Neural cell (in vitro differentiated cells): ENCODE data around the gene HS3ST1. TPM values are rescaled to one million over a fixed set of nuclear protein-coding genes. Genes with fewer than 3 reads are reported as not detected.

Experiments used
- H2AFZ ChIP-seq: fragments of 200-600, 300-800 bp; sonication (generic), shearing (Covaris generic); 2 replicates; pipeline ENCODE4 v1.6.0; 2014; ENCODE audit warnings: low read depth, mild to moderate bottlenecking, antibody characterized with exemption, low read length, moderate library complexity
- H3F3A ChIP-seq: fragments of 200-600 bp; shearing (Covaris generic); 2 replicates; pipeline ENCODE4 v1.6.1; 2016; ENCODE audit warnings: mild to moderate bottlenecking, moderate library complexity, mixed read lengths, antibody characterized with exemption, low read length; ENCODE audit not compliant: insufficient read depth, poor library complexity, severe bottlenecking
- H3K27ac ChIP-seq: fragments of 200-600, 300-800 bp; sonication (generic), shearing (Covaris generic); 2 replicates; pipeline ENCODE4 v1.5.1; 2014; ENCODE audit warnings: mild to moderate bottlenecking, low read length, moderate library complexity
- H3K27me3 ChIP-seq: fragments of 300-800, 200-600 bp; sonication (generic), shearing (Covaris generic); 2 replicates; pipeline ENCODE4 v1.6.0; 2014; ENCODE audit warnings: mild to moderate bottlenecking, low read depth, low read length, moderate library complexity; ENCODE audit not compliant: insufficient read depth
- H3K36me3 ChIP-seq: fragments of 300-800, 200-600 bp; sonication (generic), shearing (Covaris generic); 2 replicates; pipeline ENCODE4 v1.5.1; 2014; ENCODE audit warnings: mild to moderate bottlenecking, antibody characterized with exemption, low read length, moderate library complexity; ENCODE audit not compliant: insufficient read depth
- H3K4me2 ChIP-seq: fragments of 300-800, 200-600 bp; sonication (generic), shearing (Covaris generic); 2 replicates; pipeline ENCODE4 v1.6.0; 2014; ENCODE audit warnings: mild to moderate bottlenecking, low read length
- H3K4me3 ChIP-seq: fragments of 300-800, 200-600 bp; sonication (generic), shearing (Covaris generic); 2 replicates; pipeline ENCODE4 v1.5.1; 2014; ENCODE audit warnings: mild to moderate bottlenecking, low read length, moderate library complexity
- H3K79me2 ChIP-seq: fragments of 200-600 bp; shearing (Covaris generic); replicated peaks from 2 replicates; pipeline ENCODE4 v1.6.0; 2014; ENCODE audit warnings: mild to moderate bottlenecking, low read length, moderate library complexity; ENCODE audit not compliant: insufficient read depth
- H3K9ac ChIP-seq: fragments of 300-800, 200-600 bp; sonication (generic), shearing (Covaris generic); 2 replicates; pipeline ENCODE4 v1.6.1; 2016; ENCODE audit warnings: mild to moderate bottlenecking, low read length, mixed read lengths
- H3K9me2 ChIP-seq: fragments of 200-600 bp; shearing (Covaris generic); 2 replicates; pipeline ENCODE4 v1.6.1; 2016; ENCODE audit warnings: mild to moderate bottlenecking, low read length, mixed read lengths; ENCODE audit not compliant: insufficient read depth
- H3K9me3 ChIP-seq: fragments of 200-600, 300-800 bp; sonication (generic), shearing (Covaris generic); 2 replicates; pipeline ENCODE4 v1.6.1; 2016; ENCODE audit warnings: mild to moderate bottlenecking, mixed run types, low read length, moderate library complexity, mixed read lengths
- H4K20me1 ChIP-seq: fragments of 200-600 bp; shearing (Covaris generic); 2 replicates; pipeline ENCODE4 v1.6.1; 2016; ENCODE audit warnings: mild to moderate bottlenecking, mixed run types; ENCODE audit not compliant: insufficient read depth
- CTCF ChIP-seq: fragments of 450-650 bp; IDR thresholded peaks from 2 replicates; pipeline ENCODE4 v1.5.1; 2014; ENCODE audit warnings: antibody characterized with exemption, mild to moderate bottlenecking, moderate library complexity; ENCODE audit not compliant: poor library complexity, severe bottlenecking
- EP300 ChIP-seq: fragments of 450-650 bp; conservative IDR thresholded peaks from 2 replicates; pipeline ENCODE4 v1.6.1; 2014; ENCODE audit warnings: antibody characterized with exemption, mild to moderate bottlenecking, moderate library complexity; ENCODE audit not compliant: poor library complexity, severe bottlenecking
- EZH2 ChIP-seq: fragments of 200-600, 300-800 bp; shearing (Covaris generic), sonication (generic); IDR thresholded peaks from 2 replicates; pipeline ENCODE4 v1.6.1; 2014; ENCODE audit warnings: antibody characterized with exemption, low read length, borderline replicate concordance, mild to moderate bottlenecking; ENCODE audit not compliant: insufficient read depth, poor library complexity, severe bottlenecking
- MXI1 ChIP-seq: fragments of 450-650 bp; conservative IDR thresholded peaks from 2 replicates; pipeline ENCODE4 v1.6.1; 2014; ENCODE audit warnings: antibody characterized with exemption, mild to moderate bottlenecking; ENCODE audit not compliant: poor library complexity, severe bottlenecking
- POLR2AphosphoS5 ChIP-seq: IDR thresholded peaks from 2 replicates; pipeline ENCODE4 v1.6.1; 2012
- RAD21 ChIP-seq: fragments of 450-650 bp; conservative IDR thresholded peaks from 2 replicates; pipeline ENCODE4 v1.6.1; 2014; ENCODE audit warnings: antibody characterized with exemption, mild to moderate bottlenecking, moderate library complexity
- REST ChIP-seq: IDR thresholded peaks from 2 replicates; pipeline ENCODE4 v1.6.1; 2012; ENCODE audit warnings: borderline replicate concordance
- SMC3 ChIP-seq: fragments of 450-650 bp; conservative IDR thresholded peaks from 2 replicates; pipeline ENCODE4 v1.6.1; 2014; ENCODE audit warnings: antibody characterized with exemption, mild to moderate bottlenecking, moderate library complexity; ENCODE audit not compliant: poor library complexity
- TAF1 ChIP-seq: IDR thresholded peaks from 2 replicates; pipeline ENCODE4 v1.6.1; 2012; ENCODE audit warnings: low read depth
- polyA plus RNA-seq: library from polyadenylated mRNA; depleted of rRNA; stranded (reverse); fragments of >200 nt; gene quantifications from 2 replicates; pipeline ENCODE4 v1.2.3, GENCODE V29; 2014

Gene HS3ST1
- polyA plus RNA-seq, 1 donor from 2014 or later = 0.35 TPM

GRCh38 chr4:11440481-11441193, 11.9 kb upstream of the HS3ST1 start:
- Histone ChIP-seq H3K4me3 (no peak overlapping the region), H3F3A (no peaks in the 10 kb centered on the region), H3K27me3 (no peaks in the 10 kb centered on the region), H3K4me2 (no peak overlapping the region), H3K9ac (no peak overlapping the region), H3K27ac (no peak overlapping the region), H3K79me2 (no peaks in the 10 kb centered on the region), H3K9me3 (no peaks in the 10 kb centered on the region), H2AFZ (no peak overlapping the region), H3K36me3 (no peaks in the 10 kb centered on the region), H4K20me1 (no peaks in the 10 kb centered on the region), H3K9me2 (no peaks in the 10 kb centered on the region)
- TF ChIP-seq MXI1 = no peak
- no peak for TF ChIP-seq EZH2
- no peak for TF ChIP-seq EP300
- no peak for TF ChIP-seq CTCF
- no peak for TF ChIP-seq SMC3
- no peak for TF ChIP-seq REST
- TF ChIP-seq TAF1 = no peak
- TF ChIP-seq POLR2AphosphoS5 = no peak
- no peak for TF ChIP-seq RAD21

- no peak overlapping the region for H3K4me2 ChIP-seq
- no peak overlapping the region for H3K4me3 ChIP-seq
- H3K36me3 ChIP-seq = no peaks in the 10 kb centered on the region
- H3K27ac ChIP-seq = no peak overlapping the region
- H3F3A ChIP-seq = no peaks in the 10 kb centered on the region
- H4K20me1 ChIP-seq = no peaks in the 10 kb centered on the region
- no peak for TF ChIP-seq REST
- TF ChIP-seq RAD21 = no peak
- TF ChIP-seq CTCF = no peak
- TF ChIP-seq TAF1 = no peak
- no peak for TF ChIP-seq POLR2AphosphoS5
- no peaks in the 10 kb centered on the region for H3K27me3 ChIP-seq
- H3K9ac ChIP-seq = no peak overlapping the region
- H3K9me2 ChIP-seq = no peaks in the 10 kb centered on the region
- H3K79me2 ChIP-seq = no peaks in the 10 kb centered on the region
- H3K9me3 ChIP-seq = no peaks in the 10 kb centered on the region
- H2AFZ ChIP-seq = no peak overlapping the region
Observed at GRCh38 chr4:11439836-11440235, 11.1 kb upstream of the HS3ST1 start.
